ENCODE measurements around the gene WDFY3.

The WDFY3 gene, protein sequence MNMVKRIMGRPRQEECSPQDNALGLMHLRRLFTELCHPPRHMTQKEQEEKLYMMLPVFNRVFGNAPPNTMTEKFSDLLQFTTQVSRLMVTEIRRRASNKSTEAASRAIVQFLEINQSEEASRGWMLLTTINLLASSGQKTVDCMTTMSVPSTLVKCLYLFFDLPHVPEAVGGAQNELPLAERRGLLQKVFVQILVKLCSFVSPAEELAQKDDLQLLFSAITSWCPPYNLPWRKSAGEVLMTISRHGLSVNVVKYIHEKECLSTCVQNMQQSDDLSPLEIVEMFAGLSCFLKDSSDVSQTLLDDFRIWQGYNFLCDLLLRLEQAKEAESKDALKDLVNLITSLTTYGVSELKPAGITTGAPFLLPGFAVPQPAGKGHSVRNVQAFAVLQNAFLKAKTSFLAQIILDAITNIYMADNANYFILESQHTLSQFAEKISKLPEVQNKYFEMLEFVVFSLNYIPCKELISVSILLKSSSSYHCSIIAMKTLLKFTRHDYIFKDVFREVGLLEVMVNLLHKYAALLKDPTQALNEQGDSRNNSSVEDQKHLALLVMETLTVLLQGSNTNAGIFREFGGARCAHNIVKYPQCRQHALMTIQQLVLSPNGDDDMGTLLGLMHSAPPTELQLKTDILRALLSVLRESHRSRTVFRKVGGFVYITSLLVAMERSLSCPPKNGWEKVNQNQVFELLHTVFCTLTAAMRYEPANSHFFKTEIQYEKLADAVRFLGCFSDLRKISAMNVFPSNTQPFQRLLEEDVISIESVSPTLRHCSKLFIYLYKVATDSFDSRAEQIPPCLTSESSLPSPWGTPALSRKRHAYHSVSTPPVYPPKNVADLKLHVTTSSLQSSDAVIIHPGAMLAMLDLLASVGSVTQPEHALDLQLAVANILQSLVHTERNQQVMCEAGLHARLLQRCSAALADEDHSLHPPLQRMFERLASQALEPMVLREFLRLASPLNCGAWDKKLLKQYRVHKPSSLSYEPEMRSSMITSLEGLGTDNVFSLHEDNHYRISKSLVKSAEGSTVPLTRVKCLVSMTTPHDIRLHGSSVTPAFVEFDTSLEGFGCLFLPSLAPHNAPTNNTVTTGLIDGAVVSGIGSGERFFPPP (N-terminal part only)

DNA sequence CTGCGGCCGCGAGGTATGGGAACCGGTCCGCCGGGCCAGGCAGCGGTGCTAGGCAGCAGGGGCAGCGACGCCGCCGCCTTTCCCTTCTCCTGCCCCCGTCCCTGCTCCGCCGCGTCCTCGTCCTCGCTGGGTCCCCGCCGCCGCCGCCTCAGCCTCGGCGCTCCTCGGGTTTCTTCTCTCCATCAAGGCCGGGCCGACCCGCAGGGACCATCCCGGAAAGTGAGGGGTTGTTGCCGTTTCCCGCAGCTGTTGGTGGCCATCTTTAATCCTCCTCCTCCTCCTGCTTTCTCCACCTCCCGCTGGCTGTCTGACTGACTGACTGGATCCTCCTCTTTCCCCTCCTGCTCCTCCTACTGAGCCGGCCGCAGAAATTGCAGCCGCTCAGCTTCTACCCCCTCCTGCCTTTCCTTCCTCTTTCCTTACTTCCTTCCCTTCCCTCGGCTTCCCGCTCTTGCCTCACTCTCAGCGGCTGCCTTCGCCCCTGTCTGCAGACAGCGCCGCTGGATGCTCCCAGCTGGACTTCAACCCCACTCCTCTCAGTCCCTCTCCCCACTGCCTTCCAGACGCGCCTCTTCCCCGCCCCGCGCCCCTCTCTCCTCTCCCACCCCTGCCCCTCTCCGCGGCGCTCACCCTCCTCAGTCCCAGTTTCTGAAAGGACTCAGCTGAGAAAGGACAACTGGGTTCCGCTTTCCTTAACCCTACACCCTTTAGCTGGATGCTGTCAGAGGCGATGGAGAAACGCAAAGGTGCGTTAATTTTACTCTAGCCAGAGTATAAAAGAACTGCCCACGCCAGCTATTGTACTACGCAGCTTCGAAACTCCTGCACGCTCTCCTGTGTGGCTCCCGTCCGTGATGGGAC, at the start of gene WDFY3:
WDFY3 (minus strand) TSS at position 309 of the 861 bp plus-strand sequence. CDS start 106,099 bp downstream, outside the sequence.
- peak; percentile 84 for DNase-seq

DNA sequence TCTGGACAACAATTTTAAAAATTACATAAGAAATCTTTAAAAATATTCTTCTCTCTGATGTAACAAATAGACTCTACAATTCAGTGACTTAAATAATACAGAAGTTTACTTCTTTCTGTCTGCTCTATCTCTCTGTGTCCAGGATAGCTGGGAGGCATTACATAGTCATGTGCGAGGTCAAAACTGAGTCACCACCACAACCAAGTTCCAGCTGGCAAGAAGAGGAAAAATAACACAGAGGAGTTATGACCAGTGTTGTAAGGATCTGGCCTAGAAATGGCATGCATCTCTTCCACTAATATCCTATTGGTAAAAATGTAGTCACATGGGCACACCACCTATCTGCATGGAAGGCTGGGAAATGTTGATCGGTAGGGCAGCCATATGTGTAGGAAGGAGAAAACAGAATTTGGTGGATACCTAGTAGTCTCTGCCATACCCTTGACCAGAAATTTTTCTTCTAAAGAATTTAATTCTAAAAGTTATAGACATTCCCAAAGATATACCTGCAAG, 39.4 kb upstream of the WDFY3 start:
- DNase-seq = peak; percentile 80

DNA sequence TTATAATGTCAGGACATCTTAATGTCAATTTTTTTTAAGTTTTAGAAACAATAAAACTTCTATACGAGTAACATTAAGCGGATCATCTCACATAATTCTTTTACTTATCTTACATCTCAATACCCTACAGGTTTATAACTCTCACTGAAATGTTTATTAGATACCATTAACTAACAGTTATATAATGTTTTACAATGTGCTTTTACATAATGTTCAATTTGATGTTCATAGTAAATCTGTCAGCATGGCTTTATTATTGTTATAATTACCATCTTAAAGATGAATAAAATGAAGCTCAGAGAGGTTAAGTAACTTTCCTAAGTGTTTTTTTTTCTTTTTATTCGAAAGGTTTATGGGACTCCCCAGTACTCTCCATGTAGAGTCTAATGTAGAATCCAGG, 33.9 kb upstream of the WDFY3 start:
- no peak for DNase-seq

DNA sequence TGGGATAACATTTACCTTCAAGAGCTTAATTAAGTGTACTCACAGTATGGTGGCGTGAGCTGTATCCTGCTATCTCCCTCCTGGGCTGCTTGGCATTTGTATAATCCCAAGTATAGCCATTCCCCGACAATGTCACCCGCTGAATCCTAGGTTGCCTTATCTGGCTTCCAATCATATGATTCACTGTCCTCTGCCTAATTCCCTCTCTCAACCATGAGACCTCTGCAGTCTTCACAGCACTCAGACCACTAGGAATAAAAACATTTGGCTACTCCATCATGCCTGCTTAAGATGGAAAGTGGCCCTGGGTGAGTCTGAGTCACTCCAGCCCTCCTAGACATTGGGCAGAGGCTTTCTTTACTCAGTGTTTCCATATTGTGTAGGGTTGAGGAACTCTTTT, 28.9 kb upstream of the WDFY3 start:
- DNase-seq = no peak

DNA sequence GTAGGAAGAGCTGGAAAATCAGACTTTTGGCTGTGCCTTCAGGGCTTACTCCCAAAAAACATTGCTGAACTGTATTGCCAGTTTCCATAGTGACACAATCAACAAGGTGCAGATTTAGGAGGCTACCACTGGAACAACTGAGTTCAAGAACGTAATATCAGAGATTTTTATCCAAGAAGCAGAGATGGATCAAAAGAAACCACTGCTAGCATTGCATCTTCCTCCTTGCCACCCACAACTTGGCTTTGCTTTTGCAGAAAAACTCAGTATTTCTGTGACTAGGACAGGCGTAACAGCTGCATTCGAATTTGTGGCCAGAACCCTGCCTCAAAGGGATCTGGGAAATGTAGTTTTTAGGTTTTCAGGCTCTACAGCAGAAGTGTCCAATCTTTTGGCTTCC, 27.8 kb upstream of the WDFY3 start:
- DNase-seq = no peak

DNA sequence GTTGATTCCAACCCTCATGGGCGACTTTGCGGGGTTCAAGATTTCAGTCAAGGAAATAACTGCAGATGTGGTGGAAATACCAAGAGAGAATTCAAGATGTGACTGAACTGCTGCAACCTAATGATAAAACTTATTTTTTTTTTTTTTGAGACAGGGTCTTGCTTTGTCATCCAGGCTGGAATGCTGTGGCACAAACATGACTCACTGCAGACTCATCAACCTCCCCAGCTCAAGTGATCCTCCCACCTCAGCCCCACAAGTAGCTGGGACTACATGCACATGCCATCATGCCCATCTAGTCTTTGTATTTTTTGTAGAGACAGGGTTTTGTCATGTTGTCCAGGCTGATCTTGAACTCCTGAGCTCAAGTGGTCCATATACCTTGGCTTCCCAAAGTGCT, 19.5 kb upstream of the WDFY3 start:
- peak; percentile 49 for DNase-seq

DNA sequence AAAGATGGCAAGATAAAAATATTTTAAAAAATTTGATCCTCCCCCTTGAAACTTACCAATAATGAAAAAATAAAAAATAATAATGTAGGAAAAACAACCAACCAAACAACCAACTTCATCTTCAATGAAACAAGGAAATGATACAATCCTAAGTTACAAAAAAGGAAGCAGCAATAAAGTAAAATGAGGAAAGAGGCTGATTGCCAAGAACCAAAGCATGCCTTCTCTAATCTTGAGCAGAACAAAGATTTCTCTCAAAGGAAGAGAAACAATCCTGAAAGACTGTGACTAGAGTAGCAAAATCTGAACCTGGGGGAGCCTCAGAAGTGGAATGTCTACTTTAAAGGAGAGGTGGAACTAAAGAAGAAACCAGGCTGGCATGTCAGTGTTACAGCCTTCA, 10.9 kb upstream of the WDFY3 start:
- DNase-seq = no peak

DNA sequence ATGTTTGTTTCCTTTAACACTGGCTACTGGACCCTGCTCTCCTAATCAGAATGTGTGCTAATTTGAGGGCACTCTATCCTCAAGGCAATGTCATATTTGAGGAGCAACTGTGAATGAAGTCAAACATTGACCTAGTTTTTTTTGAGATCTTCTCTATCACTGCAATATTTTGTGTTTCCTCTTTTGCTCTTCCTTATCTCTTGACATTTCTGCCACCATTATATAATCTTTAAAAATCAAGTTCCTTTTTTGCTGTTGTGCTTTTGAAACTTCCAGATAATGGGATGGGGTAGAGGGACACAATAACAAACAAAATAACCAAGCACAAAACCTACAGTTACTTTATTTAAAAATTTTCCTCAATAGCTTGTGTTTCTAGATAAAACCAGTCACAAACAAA, 7.4 kb upstream of the WDFY3 start:
- no peak for DNase-seq

DNA sequence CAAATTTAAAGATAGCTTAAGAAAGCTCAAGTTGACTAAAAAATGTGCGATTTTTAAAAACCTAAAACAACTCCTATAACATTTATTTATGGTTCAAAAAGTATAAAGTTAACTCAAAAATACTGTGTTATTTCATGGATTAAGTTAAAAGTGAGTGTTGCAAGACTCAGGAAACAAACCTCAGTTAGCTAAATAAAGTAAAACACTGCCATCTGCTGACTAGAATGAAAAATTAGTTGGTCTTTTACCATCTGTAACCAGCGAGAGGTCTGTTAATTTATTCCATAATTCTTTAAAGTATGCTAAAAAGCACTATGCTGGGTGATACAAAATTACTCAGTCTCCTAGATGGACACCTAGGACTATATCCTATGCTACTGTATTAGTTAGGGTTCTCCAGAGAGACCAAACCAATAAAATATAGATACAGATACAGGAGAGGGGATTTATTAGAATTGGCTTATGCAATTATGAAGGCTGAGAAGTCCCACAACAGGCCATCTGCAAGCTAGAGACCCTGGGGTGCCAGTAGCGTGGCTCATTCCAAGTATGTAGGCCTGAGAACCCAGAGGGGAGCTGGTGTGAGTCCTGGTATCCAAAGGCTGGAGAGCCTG, 4.9 kb upstream of the WDFY3 start:
- DNase-seq = peak; percentile 32

DNA sequence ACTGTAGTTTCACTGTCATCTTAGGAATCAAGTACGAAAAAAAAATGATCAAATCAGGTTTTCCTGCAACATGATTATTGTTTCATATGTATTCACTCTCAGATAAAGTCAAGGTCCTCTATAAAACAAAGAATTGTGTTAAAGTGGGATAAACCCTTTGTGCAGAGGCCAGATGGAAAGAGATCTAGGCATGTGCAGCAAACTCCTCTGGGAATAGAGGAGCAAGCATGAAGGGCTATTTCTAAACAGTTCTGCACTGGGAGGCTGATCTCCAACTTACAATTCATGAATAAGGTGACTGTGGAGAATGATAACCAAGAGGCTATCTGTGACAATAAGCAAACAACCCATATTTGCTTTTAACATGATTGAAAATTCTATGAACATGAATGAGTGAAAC, 2.4 kb upstream of the WDFY3 start:
- DNase-seq = no peak

DNA sequence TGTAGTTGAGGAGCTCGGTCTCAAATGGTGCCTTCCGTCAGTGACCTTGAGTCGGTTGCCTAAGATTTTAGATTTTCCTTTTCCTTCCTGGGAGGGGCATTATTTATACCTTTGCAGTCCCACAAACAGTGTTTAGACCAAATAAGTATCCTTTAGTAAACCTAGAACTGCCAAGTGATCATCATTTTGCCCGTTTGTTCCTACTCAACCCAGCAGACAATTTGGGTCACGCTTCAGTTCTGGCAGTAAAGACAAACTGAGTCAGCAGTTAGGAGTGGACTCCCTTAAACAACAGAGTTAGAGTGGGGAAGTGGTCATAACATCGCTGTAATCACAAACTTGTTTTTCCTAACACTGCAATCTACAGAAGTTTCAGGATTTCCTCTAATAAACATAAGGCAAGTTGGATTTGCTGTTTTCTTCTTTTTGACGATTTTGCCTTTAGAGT, 777 bp upstream of the WDFY3 start:
- no peak for DNase-seq

DNA sequence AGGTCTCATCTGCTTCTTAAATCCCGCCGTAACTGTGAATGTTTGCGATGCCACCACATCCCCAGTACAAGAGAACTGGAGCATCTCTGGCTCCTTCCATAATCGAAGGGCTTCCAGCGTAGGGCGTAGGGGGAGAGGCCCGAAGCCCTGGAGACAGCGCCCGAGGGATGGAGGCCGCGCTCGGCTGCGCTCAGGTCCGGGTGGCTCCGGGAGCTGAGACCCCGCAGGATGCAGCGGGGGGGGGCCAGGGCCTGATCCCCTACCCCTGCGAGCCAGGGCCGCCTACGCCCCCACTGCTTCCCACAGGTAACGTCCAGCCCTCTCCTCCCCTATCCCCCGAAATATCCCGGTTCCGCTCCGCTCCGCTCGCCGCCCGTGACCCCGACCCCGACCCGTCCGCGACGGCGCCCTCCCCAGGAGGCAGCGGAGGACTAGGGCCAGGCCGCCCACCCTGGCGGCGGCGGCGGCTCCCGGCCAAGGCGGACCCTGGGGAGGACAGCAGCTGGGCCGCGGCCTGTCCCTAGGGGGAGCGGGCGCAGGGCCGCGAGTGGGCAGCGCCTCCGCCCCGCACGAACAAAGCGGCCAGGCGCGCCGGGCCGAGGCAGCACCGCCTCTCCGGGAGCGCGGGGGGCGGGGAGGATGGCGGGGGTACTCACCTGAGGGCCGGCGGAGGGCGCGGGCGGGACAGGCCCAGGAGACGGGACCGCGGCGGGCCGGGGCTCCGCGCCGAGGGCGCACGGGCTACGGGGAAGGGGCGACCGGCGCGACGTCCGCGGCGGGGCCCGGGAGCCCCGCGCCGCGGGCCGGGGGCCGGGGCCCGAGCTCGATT, 723 bp downstream of the WDFY3 start:
- DNase-seq = peak; percentile 14

DNA sequence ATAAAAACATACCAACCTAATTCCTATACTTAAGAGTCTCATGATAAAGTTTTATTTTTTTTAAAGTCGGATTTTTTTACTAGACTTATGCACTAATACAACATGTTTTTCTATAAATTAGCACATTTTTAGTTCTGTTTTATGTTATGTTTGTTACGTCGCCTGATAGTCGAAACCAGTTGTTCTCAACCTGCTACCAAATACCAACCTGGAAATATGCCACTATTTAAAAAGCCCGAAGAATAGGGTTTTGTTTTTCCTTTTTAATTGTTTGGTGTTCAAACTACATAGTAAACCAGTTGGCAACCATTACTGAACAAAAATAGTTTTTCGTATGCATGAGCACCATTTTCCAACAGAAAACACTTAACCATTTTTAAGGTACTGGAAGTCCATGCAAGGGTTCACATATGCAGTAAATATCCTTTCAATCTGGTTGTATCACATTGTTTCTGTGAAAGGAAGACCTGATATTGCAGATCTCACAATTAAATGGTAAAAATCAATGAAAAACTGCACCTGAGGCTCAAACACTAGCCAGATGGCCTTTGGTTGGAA, 1.4 kb downstream of the WDFY3 start:
- DNase-seq = no peak

DNA sequence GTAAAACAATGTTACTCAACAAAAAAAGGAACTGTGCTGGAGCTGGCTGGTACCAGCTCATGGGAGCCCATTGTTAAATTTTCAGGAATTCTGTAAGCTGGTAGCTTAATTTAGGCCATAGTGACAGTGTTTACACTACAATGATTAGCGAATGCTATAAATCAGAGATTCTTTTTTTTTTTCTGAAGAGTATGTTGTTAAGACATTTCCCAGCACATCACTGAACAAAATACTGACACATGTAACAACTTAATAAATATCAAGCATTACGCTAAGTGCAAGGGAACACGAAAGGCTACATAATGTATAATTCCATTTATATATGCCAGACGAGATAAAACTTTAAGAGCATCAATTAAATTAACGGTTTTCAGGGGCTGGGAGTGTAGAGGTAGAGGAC, 4.4 kb downstream of the WDFY3 start:
- no peak for DNase-seq

DNA sequence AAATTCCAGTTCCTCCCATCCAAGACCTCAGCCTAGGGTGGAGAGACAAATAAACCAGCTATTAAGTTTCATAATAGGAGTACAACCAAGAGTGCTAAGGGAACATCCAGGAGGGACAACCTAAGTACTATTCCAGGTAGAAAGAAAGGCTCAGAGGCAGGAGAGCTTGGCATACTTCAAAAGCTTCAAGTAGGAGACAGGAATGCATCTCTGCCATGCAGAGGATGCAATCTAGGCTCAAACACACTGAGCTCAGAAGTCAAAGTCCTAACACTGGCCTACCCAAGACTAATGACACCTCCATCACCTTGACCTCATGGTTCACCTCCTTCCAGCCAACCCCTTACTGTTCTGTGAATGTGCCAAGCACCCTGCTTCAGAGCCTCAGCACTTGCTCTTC, 8.1 kb downstream of the WDFY3 start:
- DNase-seq = no peak

DNA sequence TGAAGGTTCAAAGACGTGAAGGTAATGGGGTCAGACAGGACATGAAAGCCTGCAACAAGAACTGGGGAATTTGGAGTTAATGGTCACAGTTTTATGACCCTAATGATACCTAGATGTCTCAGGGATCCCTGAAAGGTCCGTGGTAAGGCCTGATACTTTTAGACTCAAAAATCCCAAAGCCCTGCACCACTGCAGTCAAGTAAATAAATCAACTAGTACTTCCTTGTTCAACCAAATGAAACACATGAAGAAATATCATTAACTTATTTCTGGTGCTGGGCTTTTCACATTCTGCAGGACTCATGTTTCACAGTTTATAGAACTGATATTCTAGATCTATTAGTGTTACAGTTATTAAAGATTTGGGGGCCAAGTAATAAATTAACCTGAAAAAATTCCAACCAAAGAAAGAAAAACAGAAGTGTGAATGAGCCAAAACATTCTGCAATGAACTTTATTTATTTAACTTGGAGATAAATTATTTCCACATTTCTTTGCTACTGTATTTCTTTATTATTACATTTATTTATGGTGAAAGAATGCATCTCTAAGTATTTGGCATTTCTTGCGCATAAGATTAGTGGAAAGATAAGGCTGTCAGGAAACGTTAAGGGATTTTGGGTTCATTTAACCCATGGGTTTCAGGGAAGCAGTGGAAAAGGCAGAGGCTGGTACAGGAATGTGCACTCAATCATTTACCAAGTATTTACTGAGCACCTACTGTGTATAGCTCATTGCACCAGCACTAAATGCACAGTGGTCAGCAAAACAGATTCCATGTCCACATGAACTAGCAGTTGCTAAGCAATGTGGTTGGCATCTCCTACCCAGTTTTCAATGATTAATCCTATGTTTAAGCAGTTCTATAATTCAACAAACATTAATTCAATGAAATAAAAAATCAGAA, 8.7 kb downstream of the WDFY3 start:
- peak; percentile 61 for DNase-seq

DNA sequence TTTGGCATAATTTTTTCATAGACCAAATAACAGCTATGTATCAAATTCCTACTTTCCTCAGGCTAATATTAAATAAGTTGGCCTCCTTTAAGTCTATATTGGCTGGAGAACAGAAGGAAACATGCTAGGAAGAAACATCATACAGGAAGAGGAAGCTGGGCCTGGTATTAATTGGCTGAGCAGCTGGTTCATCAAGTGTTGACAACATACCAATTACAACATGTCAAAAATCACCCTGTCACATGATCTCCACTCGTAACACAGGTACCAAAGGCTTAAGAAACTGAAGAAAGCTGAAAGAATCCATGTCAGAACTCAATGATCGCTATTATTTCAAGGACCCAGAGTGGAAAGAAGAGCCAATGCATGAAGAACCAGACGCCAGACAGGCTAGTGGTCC, 10.5 kb downstream of the WDFY3 start:
- no peak for DNase-seq

DNA sequence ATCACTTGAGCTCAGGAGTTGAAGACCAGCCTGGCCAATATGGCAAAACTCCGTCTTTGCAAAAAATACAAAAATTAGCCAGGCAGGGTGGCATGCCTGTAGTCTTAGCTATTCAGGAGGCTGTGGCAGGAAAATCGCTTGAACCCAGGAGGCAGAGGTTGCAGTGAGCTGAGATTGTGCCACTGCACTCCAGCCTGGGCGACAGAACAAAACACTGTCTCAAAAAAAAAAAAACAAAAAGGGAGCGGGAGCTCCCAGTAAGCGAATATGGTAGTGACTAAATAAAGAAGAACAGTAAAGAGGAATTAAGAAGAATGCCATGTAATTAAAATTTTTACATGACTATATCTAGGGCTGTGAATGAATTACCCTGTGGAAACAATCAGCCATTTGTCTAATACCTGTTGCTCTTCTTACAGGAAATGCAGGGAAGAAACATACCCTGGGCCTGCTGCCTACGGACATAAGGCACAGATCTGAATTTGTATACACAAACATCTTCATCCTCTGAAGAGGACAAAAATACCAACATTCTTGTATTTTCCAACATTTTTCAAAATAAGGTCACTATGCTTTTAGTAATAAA, 11.4 kb downstream of the WDFY3 start:
- DNase-seq = no peak

DNA sequence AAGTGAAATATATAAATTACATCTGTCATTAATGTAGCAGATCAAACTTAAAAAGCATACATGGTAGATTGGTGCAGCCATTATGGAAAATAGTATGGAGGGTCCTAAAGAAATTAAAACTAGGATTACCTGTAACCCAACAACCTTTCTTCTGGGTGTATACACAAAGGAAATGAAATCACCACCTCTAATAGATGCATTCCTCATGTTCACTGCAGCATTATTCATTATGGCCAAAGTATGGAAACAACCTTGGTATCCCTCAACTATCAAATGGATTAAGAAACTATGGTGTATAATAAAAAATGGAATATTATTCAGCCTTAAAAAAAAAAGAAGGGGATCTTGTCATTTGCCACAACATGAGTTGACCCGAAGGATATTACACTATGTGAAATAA, 13.7 kb downstream of the WDFY3 start:
- no peak for DNase-seq
